HEK293T (cell line): ENCODE results near the gene PLEKHF1.

ENCODE experiments used
- FOXA1 ChIP-seq: fragments of 450-650 bp; IDR thresholded peaks from 2 replicates; pipeline ENCODE4 v1.6.1; 2016; ENCODE audit warnings: mild to moderate bottlenecking
- FOXM1 ChIP-seq: fragments of 450-650 bp; IDR thresholded peaks from 2 replicates; pipeline ENCODE4 v1.6.1; 2017; ENCODE audit warnings: mild to moderate bottlenecking, borderline replicate concordance
- SP1 ChIP-seq: fragments of 450-650 bp; IDR thresholded peaks from 2 replicates; pipeline ENCODE4 v1.6.1; 2017

DNA sequence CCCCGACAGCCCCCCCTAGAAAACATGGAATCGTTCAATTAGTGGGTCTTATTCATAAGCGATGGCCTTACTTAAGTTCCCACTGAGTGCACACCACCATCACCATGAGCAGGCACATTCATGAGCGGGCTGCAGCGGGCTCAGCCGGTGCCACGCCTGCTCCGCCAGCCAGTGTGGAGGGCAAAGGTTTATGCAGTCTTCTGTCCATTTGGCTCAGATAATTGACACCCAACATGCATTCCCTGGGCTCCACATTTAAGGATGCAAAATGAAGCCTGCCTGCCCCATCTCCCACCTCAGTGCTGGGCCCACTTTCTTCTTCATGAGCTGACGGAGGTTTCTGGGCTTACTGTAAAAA is 37.7 kb downstream of the PLEKHF1 start:
- TF ChIP-seq FOXA1 (no peak), SP1 (no peak), FOXM1 (no peak)
